Measurements from ENCODE around the gene PTK6.

PTK6 gene

GRCh38 chr20:63549679-63550282 lies 12.6 kb upstream of the PTK6 start:
- Histone ChIP-seq H3K4me3 (ENCODE audit: low read depth, low read length, poor library complexity, severe bottlenecking) (no peak overlapping the region), H4K20me1 (ENCODE audit: insufficient read depth, low read length) (no peaks in the 10 kb centered on the region), H3K27me3 (ENCODE audit: insufficient read depth, low read length) (peaks cover 8% of the 10 kb centered on the region; the same call in 1 of the 2 replicates), H3K4me2 (ENCODE audit: low read length) (no peak overlapping the region), H3K9me3 (ENCODE audit: low read length) (no peaks in the 10 kb centered on the region), H3K4me1 (ENCODE audit: insufficient read depth, low read length, severe bottlenecking) (peaks cover 18% of the 10 kb centered on the region), H3F3A (ENCODE audit: insufficient read depth, low read length) (0 out of 2 replicates have a peak, but pooled peaks cover 5% of the 10 kb centered on the region), H2AFZ (ENCODE audit: low read length) (no peak overlapping the region), H3K9me2 (ENCODE audit: low read depth, low read length) (no peaks in the 10 kb centered on the region), H3K36me3 (ENCODE audit: insufficient read depth, low read length) (no peaks in the 10 kb centered on the region), H3K9ac (ENCODE audit: low read length) (no peak overlapping the region), H3K27ac (ENCODE audit: low read depth, low read length, poor library complexity, severe bottlenecking) (no peak overlapping the region), H3K79me2 (ENCODE audit: insufficient read depth, low read length) (no peaks in the 10 kb centered on the region)
- TF ChIP-seq EZH2 (IDR thresholded peaks at IDR 0.05; ENCODE audit: borderline replicate concordance, low read length) (no peak), CTCF (IDR thresholded peaks at IDR 0.05; ENCODE audit: low read length) (no peak)

DNA sequence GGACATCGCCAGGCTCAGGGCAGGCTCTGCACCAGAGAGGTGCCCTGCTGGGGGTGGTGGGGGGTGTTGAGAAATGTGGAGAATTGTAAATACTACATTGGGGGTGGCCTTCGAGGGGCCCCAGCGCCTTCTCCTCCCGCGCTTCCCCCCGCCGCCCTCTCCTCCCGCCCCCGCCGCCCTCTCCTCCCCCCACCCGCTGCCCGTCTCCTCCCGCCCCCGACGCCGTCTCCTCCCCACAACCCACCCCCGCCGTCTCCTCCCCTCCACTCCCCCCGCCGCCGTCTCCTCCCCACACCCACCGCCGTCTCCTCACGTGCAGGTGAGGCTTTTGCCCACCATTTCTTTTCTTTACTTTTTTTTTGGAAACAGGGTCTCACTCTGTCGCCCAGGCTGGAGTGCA lies 11.8 kb upstream of the PTK6 start:
- 0 out of 2 replicates have a peak, but pooled peaks cover 5% of the 10 kb centered on the region for H3F3A ChIP-seq (ENCODE audit: insufficient read depth, low read length)
- no peak overlapping the region for H3K9ac ChIP-seq (ENCODE audit: low read length)
- peaks cover 16% of the 10 kb centered on the region for H3K4me1 ChIP-seq (ENCODE audit: insufficient read depth, low read length, severe bottlenecking)
- H2AFZ ChIP-seq (ENCODE audit: low read length) = no peak overlapping the region
- no peaks in the 10 kb centered on the region for H4K20me1 ChIP-seq (ENCODE audit: insufficient read depth, low read length)
- no peaks in the 10 kb centered on the region for H3K9me2 ChIP-seq (ENCODE audit: low read depth, low read length)
- no peak for TF ChIP-seq EZH2 (IDR thresholded peaks at IDR 0.05; ENCODE audit: borderline replicate concordance, low read length)
- TF ChIP-seq CTCF (IDR thresholded peaks at IDR 0.05; ENCODE audit: low read length) = no peak
- H3K27me3 ChIP-seq (ENCODE audit: insufficient read depth, low read length) = peaks cover 8% of the 10 kb centered on the region; the same call in 1 of the 2 replicates
- H3K27ac ChIP-seq (ENCODE audit: low read depth, low read length, poor library complexity, severe bottlenecking) = no peak overlapping the region
- H3K9me3 ChIP-seq (ENCODE audit: low read length) = no peaks in the 10 kb centered on the region
- no peaks in the 10 kb centered on the region for H3K36me3 ChIP-seq (ENCODE audit: insufficient read depth, low read length)
- no peak overlapping the region for H3K4me3 ChIP-seq (ENCODE audit: low read depth, low read length, poor library complexity, severe bottlenecking)
- no peak overlapping the region for H3K4me2 ChIP-seq (ENCODE audit: low read length)
- no peaks in the 10 kb centered on the region for H3K79me2 ChIP-seq (ENCODE audit: insufficient read depth, low read length)

DNA sequence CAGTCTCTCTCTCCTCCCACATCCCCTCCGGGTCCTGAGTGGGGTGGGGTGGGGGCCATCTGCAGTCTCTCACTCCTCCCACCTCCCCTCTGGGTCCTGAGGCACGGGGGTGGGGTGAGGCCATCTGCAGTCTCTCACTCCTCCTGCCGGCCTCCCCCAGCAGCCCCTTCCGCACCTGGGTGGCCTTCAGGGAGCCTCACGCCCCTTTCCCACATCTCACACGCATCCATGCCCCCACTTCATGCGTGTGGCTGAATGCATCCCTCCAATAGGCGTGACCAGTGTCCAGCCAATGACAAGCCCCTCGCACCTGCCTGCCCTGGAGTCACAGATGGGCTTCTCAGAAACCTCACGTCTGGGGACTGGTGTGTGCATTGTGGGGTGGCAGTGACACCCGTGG lies 11.4 kb upstream of the PTK6 start:
- H3K4me1 ChIP-seq (ENCODE audit: insufficient read depth, low read length, severe bottlenecking) = peaks cover 11% of the 10 kb centered on the region
- H3K9ac ChIP-seq (ENCODE audit: low read length) = no peak overlapping the region
- no peaks in the 10 kb centered on the region for H4K20me1 ChIP-seq (ENCODE audit: insufficient read depth, low read length)
- no peak overlapping the region for H2AFZ ChIP-seq (ENCODE audit: low read length)
- 0 out of 2 replicates have a peak, but pooled peaks cover 5% of the 10 kb centered on the region for H3F3A ChIP-seq (ENCODE audit: insufficient read depth, low read length)
- no peaks in the 10 kb centered on the region for H3K79me2 ChIP-seq (ENCODE audit: insufficient read depth, low read length)
- no peak overlapping the region for H3K27ac ChIP-seq (ENCODE audit: low read depth, low read length, poor library complexity, severe bottlenecking)
- no peak for TF ChIP-seq CTCF (IDR thresholded peaks at IDR 0.05; ENCODE audit: low read length)
- no peak for TF ChIP-seq EZH2 (IDR thresholded peaks at IDR 0.05; ENCODE audit: borderline replicate concordance, low read length)
- H3K27me3 ChIP-seq (ENCODE audit: insufficient read depth, low read length) = peaks cover 8% of the 10 kb centered on the region; the same call in 1 of the 2 replicates
- H3K9me3 ChIP-seq (ENCODE audit: low read length) = no peaks in the 10 kb centered on the region
- no peak overlapping the region for H3K4me3 ChIP-seq (ENCODE audit: low read depth, low read length, poor library complexity, severe bottlenecking)
- H3K4me2 ChIP-seq (ENCODE audit: low read length) = no peak overlapping the region
- no peaks in the 10 kb centered on the region for H3K36me3 ChIP-seq (ENCODE audit: insufficient read depth, low read length)
- no peaks in the 10 kb centered on the region for H3K9me2 ChIP-seq (ENCODE audit: low read depth, low read length)
